ENCODE results near the gene ELFN1.

The ELFN1 gene

DNA sequence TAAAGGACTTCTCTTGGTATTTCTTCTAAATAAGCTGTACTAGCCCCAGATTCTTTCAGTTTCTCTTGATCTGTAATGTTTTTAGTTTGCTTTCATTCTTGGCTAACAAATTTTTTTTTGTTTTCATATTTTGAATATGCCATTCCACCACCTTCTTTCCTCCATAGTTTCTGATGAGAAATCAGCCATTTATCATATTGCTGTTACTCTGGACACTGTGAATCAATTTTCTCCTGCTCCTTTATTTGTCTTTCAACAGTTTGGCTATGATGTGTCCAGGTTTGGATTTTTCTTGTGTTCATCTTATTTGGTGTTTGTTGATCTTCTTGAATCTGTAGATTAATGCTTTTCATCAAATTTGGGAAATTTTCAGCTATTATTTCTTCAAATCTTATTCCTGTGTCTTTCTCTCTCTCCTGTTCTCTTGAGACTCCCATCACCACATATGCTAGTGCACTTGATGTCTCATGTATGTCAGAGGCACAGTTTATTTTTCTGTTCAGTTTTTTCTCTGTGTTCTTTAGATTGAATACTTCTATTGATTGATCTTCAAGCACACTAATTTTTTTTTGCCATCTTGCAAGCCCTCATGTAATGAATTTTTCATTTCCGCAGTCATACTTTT is 15.0 kb downstream of the ELFN1 start:
- H3K4me3 ChIP-seq (ENCODE audit: low read length): no peak overlapping the region
- DNase-seq (ENCODE audit: low read depth): no peak
- TF ChIP-seq, protein P1, sequence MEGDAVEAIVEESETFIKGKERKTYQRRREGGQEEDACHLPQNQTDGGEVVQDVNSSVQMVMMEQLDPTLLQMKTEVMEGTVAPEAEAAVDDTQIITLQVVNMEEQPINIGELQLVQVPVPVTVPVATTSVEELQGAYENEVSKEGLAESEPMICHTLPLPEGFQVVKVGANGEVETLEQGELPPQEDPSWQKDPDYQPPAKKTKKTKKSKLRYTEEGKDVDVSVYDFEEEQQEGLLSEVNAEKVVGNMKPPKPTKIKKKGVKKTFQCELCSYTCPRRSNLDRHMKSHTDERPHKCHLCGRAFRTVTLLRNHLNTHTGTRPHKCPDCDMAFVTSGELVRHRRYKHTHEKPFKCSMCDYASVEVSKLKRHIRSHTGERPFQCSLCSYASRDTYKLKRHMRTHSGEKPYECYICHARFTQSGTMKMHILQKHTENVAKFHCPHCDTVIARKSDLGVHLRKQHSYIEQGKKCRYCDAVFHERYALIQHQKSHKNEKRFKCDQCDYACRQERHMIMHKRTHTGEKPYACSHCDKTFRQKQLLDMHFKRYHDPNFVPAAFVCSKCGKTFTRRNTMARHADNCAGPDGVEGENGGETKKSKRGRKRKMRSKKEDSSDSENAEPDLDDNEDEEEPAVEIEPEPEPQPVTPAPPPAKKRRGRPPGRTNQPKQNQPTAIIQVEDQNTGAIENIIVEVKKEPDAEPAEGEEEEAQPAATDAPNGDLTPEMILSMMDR (conservative IDR thresholded peaks at IDR 0.05; ENCODE audit: low read length): no peak

DNA sequence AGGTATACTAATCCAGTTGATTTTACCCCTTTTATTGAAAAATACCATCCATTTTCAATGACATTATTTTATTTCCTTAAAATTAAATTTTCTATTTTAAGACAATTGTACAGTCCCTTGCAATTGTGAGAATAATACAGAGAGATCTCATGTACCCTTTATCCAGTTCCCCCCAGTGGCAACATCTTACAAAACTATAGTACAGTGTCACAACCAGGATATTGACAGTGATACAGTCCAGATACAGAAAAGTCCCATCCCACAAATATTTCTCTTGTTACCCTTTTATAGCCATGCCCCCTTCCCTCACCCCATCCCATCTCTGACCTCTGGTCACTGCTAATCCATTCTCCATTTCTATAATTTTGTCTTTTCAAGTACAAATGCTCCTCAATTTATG is 18.5 kb downstream of the ELFN1 start:
- TF ChIP-seq, protein P1 (conservative IDR thresholded peaks at IDR 0.05; ENCODE audit: low read length): no peak

DNA sequence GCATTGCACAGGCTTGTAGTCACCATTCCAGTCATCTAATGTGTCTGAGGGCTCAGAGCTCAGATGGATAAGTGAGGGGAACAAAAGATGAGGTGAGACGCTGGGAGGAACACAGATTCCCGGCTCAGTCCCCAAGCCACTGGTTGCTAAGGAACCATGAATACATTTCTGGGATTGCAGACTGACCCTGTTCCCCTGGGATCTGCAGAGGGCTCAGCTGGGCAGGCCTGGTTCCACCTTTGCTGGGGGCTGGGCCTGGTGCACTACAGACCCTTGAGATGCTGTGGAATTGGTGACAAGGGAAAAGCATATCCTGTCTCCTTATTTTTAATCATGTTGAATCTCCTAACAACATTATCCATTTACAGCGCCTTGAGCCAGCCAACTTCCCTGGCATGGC is 19.2 kb downstream of the ELFN1 start:
- no peak overlapping the region for H3K4me3 ChIP-seq (ENCODE audit: low read length)
- TF ChIP-seq, protein P1 (conservative IDR thresholded peaks at IDR 0.05; ENCODE audit: low read length): no peak

More for the DNA sequence above, 18.5 kb downstream of the ELFN1 start:
- no peak overlapping the region for H3K4me3 ChIP-seq (ENCODE audit: low read length)
- no peak for DNase-seq (ENCODE audit: low read depth)

GRCh38 chr7:1690359-1690958 is 20.4 kb downstream of the ELFN1 start:
- TF ChIP-seq, protein P1 (conservative IDR thresholded peaks at IDR 0.05; ENCODE audit: low read length): no peak
- no peak overlapping the region for H3K4me3 ChIP-seq (ENCODE audit: low read length)
- no peak for DNase-seq (ENCODE audit: low read depth)

More for the DNA sequence above, 19.2 kb downstream of the ELFN1 start:
- DNase-seq (ENCODE audit: low read depth): no peak

- no peak overlapping the region for H3K4me3 ChIP-seq (ENCODE audit: low read length)
- TF ChIP-seq, protein P1 (conservative IDR thresholded peaks at IDR 0.05; ENCODE audit: low read length): no peak
- DNase-seq (ENCODE audit: low read depth): no peak
Observed at GRCh38 chr7:1691096-1691495, 21.0 kb downstream of the ELFN1 start.

DNA sequence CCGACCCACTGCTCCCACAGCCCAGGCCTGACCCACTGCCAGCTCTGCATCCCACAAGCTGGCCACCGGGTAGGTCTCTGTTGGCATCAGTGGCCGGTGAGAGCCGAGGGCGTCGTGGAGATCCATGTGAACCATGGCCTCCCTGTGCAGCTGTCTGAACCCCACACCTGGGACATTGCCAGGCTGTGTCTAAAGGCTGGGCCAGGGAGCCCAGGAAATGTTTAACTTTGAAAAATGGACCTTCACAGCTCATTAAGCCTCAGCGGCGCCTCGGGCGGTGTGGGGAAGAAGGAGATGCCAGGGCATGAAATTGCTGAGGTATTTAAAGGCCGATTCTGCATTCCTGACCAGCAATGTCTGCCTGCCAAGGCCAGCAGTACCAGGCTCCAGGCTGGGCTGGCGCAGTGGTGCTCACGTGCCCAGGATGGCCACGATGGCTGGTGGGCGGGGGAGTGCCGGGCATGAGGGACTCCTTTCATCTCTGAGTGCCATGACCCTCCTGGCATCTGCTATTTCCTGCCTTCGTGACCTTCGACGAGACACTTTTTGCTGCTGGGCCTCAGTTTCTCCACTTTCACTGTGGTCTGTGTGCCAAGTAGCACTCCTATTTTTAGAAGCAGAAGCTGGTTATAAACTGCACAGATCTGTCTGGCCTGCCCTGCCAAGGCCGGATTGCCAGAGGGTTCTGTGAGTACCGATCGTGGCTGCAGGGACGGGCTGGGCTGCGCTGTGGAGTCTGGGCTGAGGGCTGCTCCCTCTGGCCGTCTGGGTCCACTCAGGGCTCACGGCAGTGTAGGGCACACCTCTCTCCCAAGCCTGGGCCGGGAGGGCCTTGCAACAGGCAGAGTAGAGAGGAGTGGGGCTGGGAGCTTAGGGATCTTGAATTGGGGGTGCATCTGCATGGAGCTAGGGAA is 21.8 kb downstream of the ELFN1 start:
- no peak for DNase-seq (ENCODE audit: low read depth)
- TF ChIP-seq, protein P1 (conservative IDR thresholded peaks at IDR 0.05; ENCODE audit: low read length): no peak
- H3K4me3 ChIP-seq (ENCODE audit: low read length): no peak overlapping the region

All from AG10803 (cell line).